Measurements from ENCODE around the gene SNCB. TPM values are rescaled to one million over a fixed set of nuclear protein-coding genes. Genes with fewer than 3 reads are reported as not detected.

SNCB gene
- total and polyA plus RNA-seq, 2 of the 4 experiments (the other 2 are of a cell fraction), result 0.41 TPM; not detected in 1

GRCh38 chr5:176624142-176624541 is 6.2 kb downstream of the SNCB start:
- DNase-seq (no peak), ATAC-seq (ENCODE audit: low read depth) (no peak)
- no peak for TF ChIP-seq CTCF (conservative IDR thresholded peaks at IDR 0.05; ENCODE audit: low read depth, low read length)
- no peak for TF ChIP-seq CEBPB (IDR thresholded peaks at IDR 0.05; ENCODE audit: low read depth, low read length)
- TF ChIP-seq POLR2A (IDR thresholded peaks at IDR 0.05; ENCODE audit: low read depth, low read length), result no peak
- no peak for TF ChIP-seq MAZ (IDR thresholded peaks at IDR 0.05; ENCODE audit: borderline replicate concordance, low read depth, low read length)
- no peak for TF ChIP-seq MXI1 (IDR thresholded peaks at IDR 0.05; ENCODE audit: borderline replicate concordance, low read depth, low read length)
- TF ChIP-seq FOS (IDR thresholded peaks at IDR 0.05; ENCODE audit: low read depth, low read length), result no peak
- TF ChIP-seq RCOR1 (IDR thresholded peaks at IDR 0.05; ENCODE audit: insufficient replicate concordance, low read length), result no peak
- no peak for TF ChIP-seq BHLHE40 (IDR thresholded peaks at IDR 0.05; ENCODE audit: low read depth, low read length)
- TF ChIP-seq, protein P1, sequence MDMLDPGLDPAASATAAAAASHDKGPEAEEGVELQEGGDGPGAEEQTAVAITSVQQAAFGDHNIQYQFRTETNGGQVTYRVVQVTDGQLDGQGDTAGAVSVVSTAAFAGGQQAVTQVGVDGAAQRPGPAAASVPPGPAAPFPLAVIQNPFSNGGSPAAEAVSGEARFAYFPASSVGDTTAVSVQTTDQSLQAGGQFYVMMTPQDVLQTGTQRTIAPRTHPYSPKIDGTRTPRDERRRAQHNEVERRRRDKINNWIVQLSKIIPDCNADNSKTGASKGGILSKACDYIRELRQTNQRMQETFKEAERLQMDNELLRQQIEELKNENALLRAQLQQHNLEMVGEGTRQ (IDR thresholded peaks at IDR 0.05; ENCODE audit: low read depth, low read length), result no peak
- TF ChIP-seq RAD21 (IDR thresholded peaks at IDR 0.05; ENCODE audit: low read length), result no peak
- no peak for TF ChIP-seq NFE2L2 (IDR thresholded peaks at IDR 0.05; ENCODE audit: low read depth, low read length)
- TF ChIP-seq SMC3 (IDR thresholded peaks at IDR 0.05; ENCODE audit: low read depth, low read length), result no peak
- no peak for TF ChIP-seq RFX5 (IDR thresholded peaks at IDR 0.05; ENCODE audit: low read depth, low read length)
- no peak for TF ChIP-seq MAFK (IDR thresholded peaks at IDR 0.05; ENCODE audit: low read depth, low read length)
- no peak for TF ChIP-seq CHD1 (IDR thresholded peaks at IDR 0.05; ENCODE audit: low read depth, low read length)
- TF ChIP-seq, protein P2, sequence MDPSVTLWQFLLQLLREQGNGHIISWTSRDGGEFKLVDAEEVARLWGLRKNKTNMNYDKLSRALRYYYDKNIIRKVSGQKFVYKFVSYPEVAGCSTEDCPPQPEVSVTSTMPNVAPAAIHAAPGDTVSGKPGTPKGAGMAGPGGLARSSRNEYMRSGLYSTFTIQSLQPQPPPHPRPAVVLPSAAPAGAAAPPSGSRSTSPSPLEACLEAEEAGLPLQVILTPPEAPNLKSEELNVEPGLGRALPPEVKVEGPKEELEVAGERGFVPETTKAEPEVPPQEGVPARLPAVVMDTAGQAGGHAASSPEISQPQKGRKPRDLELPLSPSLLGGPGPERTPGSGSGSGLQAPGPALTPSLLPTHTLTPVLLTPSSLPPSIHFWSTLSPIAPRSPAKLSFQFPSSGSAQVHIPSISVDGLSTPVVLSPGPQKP (IDR thresholded peaks at IDR 0.05; ENCODE audit: borderline replicate concordance, low read depth, low read length), result no peak
- Histone ChIP-seq H3K4me2 (ENCODE audit: low read depth, low read length) (no peak overlapping the region), H4K8ac (ENCODE audit: low read depth in 2 of 2, low read length in 2 of 2) (no peak overlapping the region), H2BK5ac (ENCODE audit: low read depth, low read length, poor library complexity, severe bottlenecking) (no peak overlapping the region), H4K5ac (ENCODE audit: low read depth, low read length) (no peak overlapping the region), H3K79me1 (ENCODE audit: low read depth in 1 of 2, low read length in 2 of 2) (no peaks in the 10 kb centered on the region), H3K14ac (replicated peaks; ENCODE audit: low read depth, low read length) (no peak overlapping the region), H2AK9ac (replicated peaks; ENCODE audit: low read depth, low read length, poor library complexity) (no peak overlapping the region), H3K27me3 (ENCODE audit: control insufficient read depth, insufficient read depth, low read length) (peaks cover 64% of the 10 kb centered on the region), H3K4me3 (ENCODE audit: insufficient read depth, low read depth, low read length) (no peak overlapping the region), H3K18ac (ENCODE audit: low read depth, low read length) (no peak overlapping the region), H3K36me3 (ENCODE audit: control insufficient read depth, insufficient read depth, low read length) (no peaks in the 10 kb centered on the region), H4K20me1 (ENCODE audit: insufficient read depth, low read length) (no peaks in the 10 kb centered on the region), H2BK120ac (ENCODE audit: low read depth, low read length) (no peak overlapping the region), H2AK5ac (ENCODE audit: low read depth, low read length) (no peak overlapping the region), H3K9ac (ENCODE audit: low read depth, low read length) (no peak overlapping the region), H3K9me1 (ENCODE audit: insufficient read depth, low read length) (no peaks in the 10 kb centered on the region), H2AFZ (replicated peaks; ENCODE audit: low read length, poor library complexity) (no peak overlapping the region), H2BK20ac (ENCODE audit: low read depth, low read length) (no peak overlapping the region), H2BK15ac (ENCODE audit: low read depth, low read length) (no peak overlapping the region), H3K4me1 (ENCODE audit: control insufficient read depth, insufficient read depth, low read length) (peaks cover 5% of the 10 kb centered on the region), H3K9me3 (ENCODE audit: control insufficient read depth, insufficient read depth, low read length) (no peaks in the 10 kb centered on the region), H3K23ac (ENCODE audit: low read depth, low read length) (no peak overlapping the region), H3K4ac (ENCODE audit: low read depth, low read length) (no peak overlapping the region), H3K27ac (ENCODE audit: insufficient read depth, low read length) (no peak overlapping the region), H4K91ac (ENCODE audit: insufficient read depth, low read depth, low read length) (no peak overlapping the region), H3K56ac (ENCODE audit: extremely low read depth, insufficient read depth, low read length) (no peak overlapping the region)
- intact Hi-C loops (cut with micrococcal nuclease) (no loop called here), in situ Hi-C loops (cut with MboI; ENCODE audit: low sequenced_read_pairs) (loop anchor here (10.0 kb wide), 1 partner anchor 49 kb away; no protein-coding TSS in a partner anchor), dilution Hi-C loops (cut with HindIII; ENCODE audit: low sequenced_read_pairs, unreplicated experiment) (no loop called here)
- ChIA-PET POLR2A (ENCODE audit: unreplicated experiment) (no interaction called here), CTCF (no interaction called here)
- no TSS peak for BruUV-seq (replicated peaks)
- no CpG with 5 or more reads among the region's 4 CpGs for WGBS, 2 experiments (ENCODE audit: extremely low coverage in 2 of 2, insufficient read length in 1 of 2)

Measured in IMR-90 (cell line).